ES-I3 (cell line): ENCODE measurements around the gene CCDC154.

Experiments
- H3K36me3 ChIP-seq: 2 replicates; pipeline ENCODE4 v1.6.1; 2013; ENCODE audit warnings: mild to moderate bottlenecking, low read length, control low read depth, moderate library complexity; ENCODE audit not compliant: insufficient read depth
- H3K4me1 ChIP-seq: 2 replicates; pipeline ENCODE4 v1.6.1; 2013; ENCODE audit warnings: mild to moderate bottlenecking, control low read depth, low read length; ENCODE audit not compliant: insufficient read depth
- H3K9ac ChIP-seq: 2 replicates; pipeline ENCODE4 v1.6.1; 2013; ENCODE audit warnings: low read depth, mild to moderate bottlenecking, low read length, moderate library complexity
- H3K9me3 ChIP-seq: 2 replicates; pipeline ENCODE4 v1.6.1; 2013; ENCODE audit warnings: mild to moderate bottlenecking, low read length, moderate library complexity; ENCODE audit not compliant: control insufficient read depth, insufficient read depth

The CCDC154 gene, protein sequence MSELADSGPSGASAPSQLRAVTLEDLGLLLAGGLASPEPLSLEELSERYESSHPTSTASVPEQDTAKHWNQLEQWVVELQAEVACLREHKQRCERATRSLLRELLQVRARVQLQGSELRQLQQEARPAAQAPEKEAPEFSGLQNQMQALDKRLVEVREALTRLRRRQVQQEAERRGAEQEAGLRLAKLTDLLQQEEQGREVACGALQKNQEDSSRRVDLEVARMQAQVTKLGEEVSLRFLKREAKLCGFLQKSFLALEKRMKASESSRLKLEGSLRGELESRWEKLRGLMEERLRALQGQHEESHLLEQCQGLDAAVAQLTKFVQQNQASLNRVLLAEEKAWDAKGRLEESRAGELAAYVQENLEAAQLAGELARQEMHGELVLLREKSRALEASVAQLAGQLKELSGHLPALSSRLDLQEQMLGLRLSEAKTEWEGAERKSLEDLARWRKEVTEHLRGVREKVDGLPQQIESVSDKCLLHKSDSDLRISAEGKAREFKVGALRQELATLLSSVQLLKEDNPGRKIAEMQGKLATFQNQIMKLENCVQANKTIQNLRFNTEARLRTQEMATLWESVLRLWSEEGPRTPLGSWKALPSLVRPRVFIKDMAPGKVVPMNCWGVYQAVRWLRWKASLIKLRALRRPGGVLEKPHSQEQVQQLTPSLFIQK

DNA sequence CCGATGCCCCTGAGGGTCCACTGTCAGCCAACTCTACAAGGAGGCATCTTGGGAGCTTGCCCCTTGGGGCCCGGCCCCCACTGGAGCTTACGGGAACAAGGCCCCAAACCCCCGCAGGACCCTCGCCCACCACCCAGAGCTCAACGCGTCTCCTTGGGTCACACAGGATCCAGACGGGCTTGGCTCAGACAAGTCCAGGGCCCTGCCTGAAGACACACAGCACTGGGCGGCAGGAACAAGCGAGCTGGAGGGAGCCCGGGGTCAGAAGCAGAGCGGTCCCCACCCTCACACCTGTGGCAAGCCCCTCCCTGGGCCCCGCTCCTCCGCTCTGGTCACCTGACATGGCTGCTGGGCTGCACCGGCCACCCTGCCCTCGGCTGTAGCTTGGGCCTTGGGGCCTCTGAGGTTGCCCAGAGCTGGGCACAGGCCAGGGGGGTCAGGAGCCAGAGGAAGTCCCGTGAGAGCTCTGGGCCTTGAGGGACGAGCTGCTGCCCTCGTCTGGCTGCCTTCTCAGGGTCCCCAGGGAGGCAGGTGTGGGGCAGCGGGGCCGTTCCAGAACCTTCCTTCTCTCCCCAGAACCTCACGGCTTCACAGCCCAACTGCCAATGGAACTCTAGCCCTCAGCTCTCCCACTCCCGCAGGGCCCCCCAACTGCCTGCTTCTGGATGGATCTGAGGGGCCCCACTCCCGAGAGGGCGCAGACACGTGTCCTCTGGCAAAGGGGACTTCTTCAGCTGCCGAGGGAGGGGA lies at the start of gene CCDC154:
TSS of gene CCDC154 (minus strand) at position 577 of the 750 bp plus-strand sequence. CDS start at position 343, 234 bp downstream.
- Histone ChIP-seq H3K9me3 (no peaks in the 10 kb centered on the region), H3K4me1 (no peaks in the 10 kb centered on the region), H3K36me3 (no peaks in the 10 kb centered on the region), H3K9ac (no peak within 1 kb of the TSS)

DNA sequence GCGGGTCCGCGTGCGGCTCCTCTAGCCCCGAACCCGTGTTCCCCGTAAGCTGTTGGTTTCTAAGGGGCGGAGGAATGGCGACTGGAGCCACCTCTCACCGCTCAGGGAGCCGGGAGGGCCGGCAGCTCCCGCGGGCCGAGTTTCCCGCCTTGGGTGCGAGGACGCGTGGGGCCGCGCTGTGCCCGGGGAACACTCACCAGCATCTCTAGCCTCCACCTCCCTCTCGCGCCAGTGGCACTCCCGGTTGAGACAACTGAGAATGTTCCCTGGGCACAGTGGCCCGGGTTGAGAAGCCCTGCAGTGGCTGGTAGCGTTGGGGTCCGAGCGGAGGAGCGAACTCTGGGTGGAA lies 49.4 kb upstream of the CCDC154 start:
- no peaks in the 10 kb centered on the region for H3K4me1 ChIP-seq
- H3K9me3 ChIP-seq = no peaks in the 10 kb centered on the region
- peak overlapping the region; percentile 68 for H3K9ac ChIP-seq
- H3K36me3 ChIP-seq = no peaks in the 10 kb centered on the region; the same call in 1 of the 2 replicates

DNA sequence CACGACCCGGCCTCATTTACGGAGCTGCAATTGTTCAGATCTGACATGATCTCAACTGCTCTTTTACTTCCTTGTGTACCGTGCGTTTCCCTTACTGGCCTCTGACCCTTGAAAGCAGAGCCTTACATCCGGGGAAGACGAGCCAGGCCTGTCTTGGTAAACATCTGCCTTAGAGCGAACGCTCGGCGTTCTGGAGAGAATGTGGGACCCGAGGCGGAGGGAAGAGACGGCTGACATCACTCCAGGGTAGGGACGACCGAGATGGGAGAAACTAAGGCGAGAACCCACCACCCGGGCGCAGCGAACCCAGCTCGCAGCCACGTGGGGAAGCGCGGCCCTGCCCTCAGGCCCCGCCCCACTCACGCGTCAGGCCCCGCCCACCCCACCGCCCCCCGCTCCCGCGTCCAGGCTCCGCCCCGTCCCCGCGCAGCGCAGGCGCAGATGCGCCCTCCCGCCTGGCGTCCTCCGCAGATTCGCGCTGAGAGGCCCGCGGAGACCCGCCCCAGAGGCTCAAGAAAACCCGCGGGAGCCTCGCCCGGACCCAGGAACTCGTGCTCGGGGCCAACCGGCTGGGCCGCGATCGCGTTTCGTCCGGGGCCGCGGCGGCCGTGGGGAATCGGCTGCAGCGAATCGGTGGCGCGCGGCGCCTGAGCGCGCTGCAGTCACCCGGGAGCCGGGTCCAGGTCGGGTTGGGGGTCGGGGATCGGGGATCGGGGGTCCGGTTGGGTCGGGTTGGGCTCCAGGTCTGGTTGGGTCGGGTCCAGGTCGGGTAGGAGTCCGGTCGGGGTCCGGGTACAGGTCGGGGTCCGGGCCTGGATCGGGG lies 48.8 kb upstream of the CCDC154 start, which contains the start of gene TELO2:
TSS of gene TELO2 (plus strand) at position 438 of the 823 bp plus-strand sequence. CDS start 922 bp downstream, outside the sequence.
- H3K4me1 ChIP-seq = no peaks in the 10 kb centered on the region
- no peaks in the 10 kb centered on the region for H3K9me3 ChIP-seq
- peak within 1 kb of the TSS; percentile 68 for H3K9ac ChIP-seq
- no peaks in the 10 kb centered on the region; the same call in 1 of the 2 replicates for H3K36me3 ChIP-seq

DNA sequence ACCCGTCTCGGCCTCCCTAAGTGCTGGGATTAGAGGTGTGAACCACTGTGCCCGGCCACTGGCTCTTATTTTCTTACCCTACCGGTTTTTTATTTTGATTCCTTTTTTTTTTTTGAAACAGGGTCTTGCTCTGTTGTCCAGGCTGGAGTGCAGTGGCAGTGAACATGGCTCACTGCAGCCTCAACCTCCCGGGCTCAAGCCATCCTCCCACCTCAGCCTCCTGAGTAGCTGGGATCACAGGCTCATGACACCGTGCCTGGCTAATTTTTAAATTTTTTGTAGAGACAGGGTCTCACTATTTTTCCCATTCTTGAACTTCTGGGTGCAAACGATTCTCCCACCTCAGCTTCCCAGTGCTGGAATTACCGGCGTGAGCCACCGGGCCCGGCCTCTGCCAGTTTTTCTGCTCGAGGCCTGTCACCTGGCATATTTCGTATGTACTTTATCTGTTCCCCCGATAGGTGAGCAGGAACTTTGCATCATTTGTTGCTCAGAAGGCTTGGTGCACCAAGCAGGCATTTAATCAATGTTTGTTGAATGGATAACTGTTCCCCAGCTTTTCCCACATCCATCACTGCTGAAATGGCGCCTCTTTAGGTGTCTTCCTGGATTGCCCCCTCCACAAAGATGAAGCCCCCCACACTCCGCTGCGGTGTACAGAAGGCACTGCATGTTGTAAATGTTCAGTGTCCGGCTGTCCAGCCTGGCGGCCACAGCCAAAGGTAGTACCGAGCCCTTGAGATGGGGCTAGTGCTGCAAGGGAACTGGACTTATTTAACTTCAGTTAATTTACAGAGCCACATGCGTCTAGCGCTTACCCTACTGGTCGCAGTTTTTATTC lies 47.9 kb upstream of the CCDC154 start:
- Histone ChIP-seq H3K9me3 (no peaks in the 10 kb centered on the region), H3K36me3 (no peaks in the 10 kb centered on the region; the same call in 1 of the 2 replicates), H3K9ac (peak overlapping the region; percentile 68), H3K4me1 (no peaks in the 10 kb centered on the region)

DNA sequence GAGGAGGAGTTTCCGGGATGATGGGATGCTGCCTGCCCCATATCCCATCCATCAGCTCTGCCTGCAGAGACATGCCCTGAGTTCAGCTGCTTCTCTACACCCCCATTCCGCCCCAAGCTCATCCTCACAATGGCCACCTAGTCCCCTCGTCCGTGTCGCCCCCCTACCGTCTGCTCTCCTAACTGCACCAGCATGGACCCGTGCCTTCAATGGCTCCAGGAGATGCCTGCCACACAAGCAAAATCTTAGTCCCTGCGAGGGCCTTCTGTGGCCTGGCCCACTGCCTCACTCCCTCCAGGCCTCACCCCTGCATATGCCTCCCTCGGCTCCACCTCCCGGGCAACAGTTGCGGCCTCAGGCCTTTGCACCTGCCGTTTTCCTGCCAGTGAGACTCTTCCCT lies 47.0 kb upstream of the CCDC154 start:
- Histone ChIP-seq H3K36me3 (no peaks in the 10 kb centered on the region), H3K9ac (no peak overlapping the region), H3K9me3 (no peaks in the 10 kb centered on the region), H3K4me1 (no peaks in the 10 kb centered on the region)

DNA sequence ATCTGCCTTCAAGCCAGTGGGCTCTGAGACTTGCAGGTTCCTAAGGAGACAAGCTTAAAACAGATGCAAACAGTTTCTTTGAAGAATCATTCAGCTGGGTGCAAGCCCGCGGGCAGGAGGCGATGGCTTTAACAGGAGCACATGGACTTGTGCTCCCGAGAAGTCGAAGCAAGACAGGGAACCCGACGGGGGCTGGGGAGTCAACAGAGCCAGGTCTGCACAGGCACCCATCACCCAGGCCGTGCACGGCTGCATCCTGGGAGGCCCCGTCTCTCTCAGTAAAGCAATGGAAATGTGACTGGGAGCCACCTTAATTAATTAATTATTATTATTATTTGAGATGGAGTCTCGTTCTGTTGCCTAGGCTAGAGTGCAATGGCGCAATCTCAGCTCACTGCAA lies 44.7 kb upstream of the CCDC154 start:
- no peaks in the 10 kb centered on the region for H3K36me3 ChIP-seq
- no peaks in the 10 kb centered on the region for H3K9me3 ChIP-seq
- no peaks in the 10 kb centered on the region for H3K4me1 ChIP-seq
- no peak overlapping the region for H3K9ac ChIP-seq

DNA sequence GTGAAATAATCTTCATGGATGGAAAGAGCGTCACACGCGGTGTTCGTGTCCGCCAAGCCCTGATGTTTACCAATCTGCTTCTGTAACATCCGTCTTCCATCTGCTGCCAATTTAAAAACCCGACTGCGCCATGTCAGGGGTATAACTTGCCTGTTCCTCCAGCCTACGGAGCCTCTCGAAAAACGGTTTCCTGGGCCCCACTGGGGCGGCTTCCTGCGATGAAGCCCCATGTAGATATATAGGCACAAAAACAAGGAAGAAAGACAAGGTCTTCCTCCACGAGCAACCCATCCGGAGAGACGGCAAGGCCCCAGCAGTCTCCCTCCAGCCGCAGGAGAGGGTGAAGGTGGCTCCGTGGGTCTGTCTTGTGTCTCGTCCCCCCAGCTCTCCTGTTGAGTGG lies 44.3 kb upstream of the CCDC154 start, which contains the start of gene PTX4:
TSS of gene PTX4 (minus strand) at position 326 of the 400 bp plus-strand sequence. CDS start at position 291, 35 bp downstream.
- Histone ChIP-seq H3K4me1 (no peaks in the 10 kb centered on the region), H3K9ac (no peak within 1 kb of the TSS; the same call in 1 of the 2 replicates)

DNA sequence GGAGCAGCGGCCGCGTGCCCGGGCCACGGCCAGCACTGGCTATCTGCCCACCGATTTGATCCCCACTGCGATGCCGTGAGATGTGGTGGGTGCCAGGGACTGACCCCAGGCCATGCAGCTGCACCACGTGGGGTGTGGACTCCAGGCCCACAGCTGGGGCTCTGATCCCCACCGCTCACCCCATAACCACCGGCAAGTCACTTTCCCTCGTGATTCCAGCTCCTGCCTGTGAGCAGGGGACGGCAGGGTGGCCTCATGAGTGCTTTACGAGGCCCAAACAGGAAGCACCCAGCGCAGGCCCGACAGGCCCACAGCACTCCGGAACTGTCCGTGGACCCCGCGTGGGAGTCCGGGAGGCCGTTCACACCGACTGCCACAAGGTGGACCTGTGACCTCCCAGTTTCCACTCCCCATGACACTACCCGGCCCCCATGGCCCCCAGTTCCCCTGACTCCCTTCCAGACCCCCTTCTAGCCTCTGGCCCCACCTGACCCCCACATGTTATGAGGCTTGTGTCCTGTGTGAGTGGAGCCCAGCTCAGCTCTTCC lies 43.8 kb upstream of the CCDC154 start:
- no peak overlapping the region; the same call in 1 of the 2 replicates for H3K9ac ChIP-seq
- H3K9me3 ChIP-seq = no peaks in the 10 kb centered on the region
- H3K4me1 ChIP-seq = no peaks in the 10 kb centered on the region
- no peaks in the 10 kb centered on the region for H3K36me3 ChIP-seq

More for the DNA sequence above, 44.3 kb upstream of the CCDC154 start, which contains the start of gene PTX4:
- Histone ChIP-seq H3K36me3 (no peaks in the 10 kb centered on the region), H3K9me3 (no peaks in the 10 kb centered on the region)

DNA sequence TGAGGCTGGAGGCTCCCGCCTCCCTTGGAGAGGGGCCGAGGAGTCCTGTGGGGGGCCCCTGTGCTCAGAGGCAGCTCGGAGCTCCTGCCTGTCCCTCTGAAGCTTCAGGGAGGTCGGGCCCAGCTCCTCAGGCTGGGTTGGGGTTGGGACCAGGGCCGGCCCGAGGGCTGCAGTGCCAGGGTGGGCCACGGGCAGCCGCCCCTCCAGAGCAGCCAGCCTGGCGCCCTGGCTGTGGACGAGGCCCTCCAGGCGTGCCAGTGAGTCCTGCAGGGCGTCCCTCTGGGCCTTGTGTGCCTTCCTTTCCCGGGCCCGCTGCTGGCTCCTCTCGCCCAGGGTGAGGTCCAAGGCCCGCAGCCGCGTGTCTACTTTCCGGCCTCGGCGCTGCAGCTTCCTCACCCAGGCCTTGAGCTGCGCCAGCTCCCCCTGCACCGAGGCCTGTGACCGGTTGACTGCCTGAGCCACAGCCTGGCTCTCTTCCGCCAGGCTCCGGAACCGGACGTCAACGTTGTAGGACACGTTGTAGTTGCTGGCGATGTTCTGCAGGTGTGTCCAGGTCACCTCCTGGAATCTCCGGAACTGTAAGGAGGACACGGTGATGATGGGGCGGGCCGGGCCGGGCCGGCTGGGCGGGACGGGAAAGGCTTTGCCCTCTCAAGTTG lies 43.2 kb upstream of the CCDC154 start:
- H3K9ac ChIP-seq = no peak overlapping the region
- no peaks in the 10 kb centered on the region for H3K36me3 ChIP-seq
- no peaks in the 10 kb centered on the region for H3K9me3 ChIP-seq
- H3K4me1 ChIP-seq = no peaks in the 10 kb centered on the region

DNA sequence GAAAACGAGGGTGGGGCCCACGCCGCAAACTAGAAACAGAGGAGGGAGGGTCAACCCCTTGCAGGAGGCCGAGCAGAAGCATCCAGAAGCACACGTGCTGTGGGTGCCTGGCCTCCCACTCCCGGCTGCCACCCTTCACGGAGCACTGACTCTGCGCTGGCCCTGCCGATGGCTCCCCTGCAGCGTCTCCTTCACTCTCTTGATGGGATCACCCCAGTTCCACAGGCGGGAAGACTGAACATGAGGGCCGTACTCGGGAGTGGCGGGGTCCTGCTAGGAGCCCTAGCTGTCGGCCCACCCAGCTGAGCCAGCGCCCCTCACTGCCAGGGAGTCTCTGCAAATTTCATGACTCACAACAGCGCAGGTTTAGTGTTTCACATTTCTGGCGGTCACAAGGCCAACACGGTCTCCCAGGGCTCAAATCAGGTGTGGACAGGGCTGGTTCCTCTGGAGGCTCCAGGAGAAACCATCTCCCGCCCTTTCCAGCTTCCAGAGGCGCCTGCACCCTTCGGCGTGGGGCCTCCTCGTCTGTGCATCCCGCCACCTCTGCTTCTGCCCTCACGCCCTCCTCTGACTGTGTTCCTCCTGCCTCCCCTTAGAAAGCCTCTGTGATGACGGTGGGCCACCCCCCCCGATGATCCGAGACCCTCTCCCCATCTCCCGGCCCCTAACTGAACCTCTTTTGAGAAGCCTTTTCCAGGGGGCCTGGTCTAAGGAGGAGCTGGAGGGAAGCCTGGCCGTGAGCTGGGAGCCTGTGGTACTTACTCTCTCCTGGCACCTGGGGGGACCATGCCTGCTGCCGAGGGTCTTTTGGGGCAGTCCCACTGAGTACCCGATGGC lies 42.4 kb upstream of the CCDC154 start:
- Histone ChIP-seq H3K36me3 (no peaks in the 10 kb centered on the region), H3K9ac (no peak overlapping the region), H3K9me3 (no peaks in the 10 kb centered on the region), H3K4me1 (no peaks in the 10 kb centered on the region)

DNA sequence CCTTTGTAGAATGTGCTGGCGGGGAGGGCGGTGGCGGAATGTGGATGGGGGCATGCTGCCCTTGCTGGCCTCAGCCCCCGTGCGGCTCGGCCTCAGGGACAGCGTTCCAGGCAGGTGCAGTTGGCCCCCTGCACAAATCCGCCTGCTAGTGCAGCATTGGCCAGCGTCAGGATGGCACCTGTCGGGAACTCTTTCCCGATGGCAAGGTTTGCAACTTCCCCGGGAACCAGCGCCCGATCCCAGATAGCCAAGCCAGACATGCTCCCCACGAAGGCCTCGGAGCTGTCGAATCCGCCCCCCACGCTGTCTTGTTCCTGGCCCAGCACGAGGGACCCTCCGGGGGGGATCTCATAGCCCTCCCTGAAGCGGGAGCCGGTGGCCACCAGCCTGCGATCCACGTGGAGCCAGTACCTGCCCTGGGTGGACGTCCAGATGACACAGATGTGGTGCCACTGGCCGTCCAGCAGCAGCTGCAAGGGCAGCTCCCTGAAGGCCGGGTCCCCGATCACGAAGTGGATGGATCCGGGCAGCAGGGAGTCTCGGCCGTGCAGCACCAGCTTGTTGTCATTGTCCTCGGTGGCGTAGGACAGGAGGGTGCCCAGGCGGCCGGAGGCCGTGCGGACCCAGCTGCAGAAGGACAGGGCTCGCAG lies 41.6 kb upstream of the CCDC154 start:
- no peaks in the 10 kb centered on the region for H3K4me1 ChIP-seq
- no peaks in the 10 kb centered on the region for H3K36me3 ChIP-seq
- H3K9ac ChIP-seq = no peak overlapping the region
- H3K9me3 ChIP-seq = no peaks in the 10 kb centered on the region
